Measurements from ENCODE around the gene SYNE1. TPM values are rescaled to one million over a fixed set of nuclear protein-coding genes. Genes with fewer than 3 reads are reported as not detected.

SYNE1 gene
- total RNA-seq, 3 donors from 2014 or later (not counting 1 experiment from before 2014, with no cell fraction given), result 489 to 570 (median 498) TPM

DNA sequence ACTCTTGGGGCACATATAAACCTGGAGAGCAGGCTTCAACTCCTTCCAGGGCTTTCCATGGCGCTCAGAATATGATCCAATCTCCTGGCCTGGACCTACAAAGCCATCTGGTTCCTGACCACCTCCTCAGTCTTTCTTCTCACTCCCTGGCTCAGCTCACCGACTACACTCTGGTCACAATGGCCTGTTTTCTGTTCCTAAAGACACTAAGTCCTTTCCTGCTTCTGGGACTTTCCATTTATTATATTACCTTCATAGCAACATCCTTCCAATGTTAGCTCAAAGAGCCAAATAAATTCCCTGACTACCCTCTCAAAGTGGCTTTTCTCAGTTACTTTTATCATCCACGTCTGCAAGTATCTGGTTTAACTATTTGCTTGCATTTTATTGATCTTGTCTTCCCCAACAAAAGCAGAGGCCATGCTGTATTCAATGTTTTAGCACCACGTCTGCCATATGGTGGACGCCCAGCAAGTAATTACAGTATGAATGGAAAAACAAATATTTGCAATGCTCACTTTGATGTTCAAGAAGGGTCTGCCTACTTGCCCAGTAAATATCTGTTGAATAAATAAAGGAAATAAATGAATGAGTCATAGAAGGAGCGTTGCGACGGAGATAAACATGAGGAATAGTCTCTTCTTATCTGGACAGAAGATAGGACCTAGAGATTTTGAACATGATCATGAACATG, 501.3 kb downstream of the SYNE1 start:
- Mint-ChIP-seq H3K27ac (peak overlapping the region; percentile 7 to 57), H3K36me3 (peaks cover 21% of the 10 kb centered on the region), H3K4me3 (no peak overlapping the region), H3K4me1 (peaks cover 0 to 4% of the 10 kb centered on the region in 2 donors), H3K27me3 (ENCODE audit: low read depth in 2 of 2) (no peaks in the 10 kb centered on the region), H3K9me3 (no peaks in the 10 kb centered on the region)
- DNase-seq, result no peak
- WGBS (ENCODE audit: insufficient coverage), result 93% methylated on average over 8 of the region's 8 CpGs
- no peak for ATAC-seq
- TF ChIP-seq, protein P1, sequence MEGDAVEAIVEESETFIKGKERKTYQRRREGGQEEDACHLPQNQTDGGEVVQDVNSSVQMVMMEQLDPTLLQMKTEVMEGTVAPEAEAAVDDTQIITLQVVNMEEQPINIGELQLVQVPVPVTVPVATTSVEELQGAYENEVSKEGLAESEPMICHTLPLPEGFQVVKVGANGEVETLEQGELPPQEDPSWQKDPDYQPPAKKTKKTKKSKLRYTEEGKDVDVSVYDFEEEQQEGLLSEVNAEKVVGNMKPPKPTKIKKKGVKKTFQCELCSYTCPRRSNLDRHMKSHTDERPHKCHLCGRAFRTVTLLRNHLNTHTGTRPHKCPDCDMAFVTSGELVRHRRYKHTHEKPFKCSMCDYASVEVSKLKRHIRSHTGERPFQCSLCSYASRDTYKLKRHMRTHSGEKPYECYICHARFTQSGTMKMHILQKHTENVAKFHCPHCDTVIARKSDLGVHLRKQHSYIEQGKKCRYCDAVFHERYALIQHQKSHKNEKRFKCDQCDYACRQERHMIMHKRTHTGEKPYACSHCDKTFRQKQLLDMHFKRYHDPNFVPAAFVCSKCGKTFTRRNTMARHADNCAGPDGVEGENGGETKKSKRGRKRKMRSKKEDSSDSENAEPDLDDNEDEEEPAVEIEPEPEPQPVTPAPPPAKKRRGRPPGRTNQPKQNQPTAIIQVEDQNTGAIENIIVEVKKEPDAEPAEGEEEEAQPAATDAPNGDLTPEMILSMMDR (IDR thresholded peaks at IDR 0.05), result no peak
- no peaks in the 10 kb centered on the region for H3K9me3 ChIP-seq (ENCODE audit: control insufficient read depth, insufficient read depth, low read length)
- H3K27ac ChIP-seq (ENCODE audit: low read length), result no peak overlapping the region
- intact Hi-C loops (cut with micrococcal nuclease), result no loop called here
- no peak overlapping the region for H3K4me3 ChIP-seq (ENCODE audit: low read length)
- no peaks in the 10 kb centered on the region for H3K4me1 ChIP-seq (ENCODE audit: control insufficient read depth, insufficient read depth, low read length)
- H3K27me3 ChIP-seq (ENCODE audit: control insufficient read depth, insufficient read depth, low read length), result no peaks in the 10 kb centered on the region
- H3K36me3 ChIP-seq (ENCODE audit: control insufficient read depth, insufficient read depth, low read length), result peaks cover 89% of the 10 kb centered on the region

DNA sequence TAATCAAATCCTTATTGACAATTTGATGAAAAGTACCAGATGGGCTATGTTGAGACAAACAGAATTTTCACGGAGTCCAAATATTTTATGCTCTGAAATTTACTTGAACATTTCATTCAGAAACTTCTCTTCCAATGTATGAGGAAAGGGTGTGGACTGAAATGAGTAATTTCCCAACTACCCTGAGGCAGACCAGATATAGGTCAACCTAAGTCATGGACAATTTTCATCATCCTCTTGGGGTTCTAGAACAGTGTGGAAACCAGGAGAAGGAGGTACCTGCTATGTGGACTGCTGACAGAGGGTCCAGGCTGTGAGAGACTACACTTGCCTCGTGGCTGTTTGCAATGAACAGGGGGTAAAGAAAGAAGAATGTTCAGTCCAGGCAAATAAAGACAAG, 506.7 kb downstream of the SYNE1 start:
- peaks cover 87% of the 10 kb centered on the region for H3K36me3 ChIP-seq (ENCODE audit: control insufficient read depth, insufficient read depth, low read length)
- DNase-seq, result no peak
- TF ChIP-seq, protein P1 (IDR thresholded peaks at IDR 0.05), result no peak
- H3K27ac ChIP-seq (ENCODE audit: low read length), result no peak overlapping the region
- no peak overlapping the region for H3K4me3 Mint-ChIP-seq
- no peak overlapping the region for H3K4me3 ChIP-seq (ENCODE audit: low read length)
- no peaks in the 10 kb centered on the region for H3K27me3 ChIP-seq (ENCODE audit: control insufficient read depth, insufficient read depth, low read length)
- H3K9me3 ChIP-seq (ENCODE audit: control insufficient read depth, insufficient read depth, low read length), result no peaks in the 10 kb centered on the region
- no peaks in the 10 kb centered on the region for H3K4me1 ChIP-seq (ENCODE audit: control insufficient read depth, insufficient read depth, low read length)
- peaks cover 4 to 8% of the 10 kb centered on the region in 2 donors for H3K4me1 Mint-ChIP-seq
- H3K27me3 Mint-ChIP-seq (ENCODE audit: low read depth in 2 of 2), result no peaks in the 10 kb centered on the region
- H3K27ac Mint-ChIP-seq, result peak overlapping the region; percentile 69 to 74
- ATAC-seq, result no peak
- 97% methylated on average over 2 of the region's 2 CpGs for WGBS (ENCODE audit: insufficient coverage)
- H3K9me3 Mint-ChIP-seq, result no peaks in the 10 kb centered on the region
- intact Hi-C loops (cut with micrococcal nuclease), result no loop called here
- peaks cover 37% of the 10 kb centered on the region for H3K36me3 Mint-ChIP-seq

DNA sequence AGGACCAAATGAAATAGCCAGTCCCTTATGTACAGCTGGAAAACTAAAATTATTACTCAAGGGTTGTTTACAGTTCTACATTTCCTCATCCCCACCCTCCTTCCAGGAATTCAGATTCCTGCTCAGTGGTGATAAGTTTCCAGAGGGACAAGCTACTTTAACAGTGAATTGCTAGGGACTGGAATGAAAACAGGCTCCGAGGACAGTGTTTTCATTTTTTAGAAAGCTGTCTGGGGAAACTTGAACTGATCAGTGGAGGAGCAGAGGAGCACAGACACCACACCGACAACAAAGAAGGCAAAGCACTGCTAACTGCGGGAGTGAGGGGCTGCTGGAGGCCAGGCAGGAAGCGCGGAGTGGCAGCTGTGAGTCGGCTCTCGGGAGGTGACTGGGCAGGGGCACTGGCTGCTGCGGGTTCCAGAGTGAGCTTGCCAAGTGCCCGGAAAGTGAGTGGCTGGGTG, 507.4 kb downstream of the SYNE1 start:
- peak overlapping the region; percentile 69 to 74 for H3K27ac Mint-ChIP-seq
- H3K4me1 Mint-ChIP-seq, result peaks cover 4 to 8% of the 10 kb centered on the region in 2 donors
- DNase-seq (no peak), ATAC-seq (no peak)
- H3K4me3 Mint-ChIP-seq, result no peak overlapping the region
- H3K27me3 ChIP-seq (ENCODE audit: control insufficient read depth, insufficient read depth, low read length), result no peaks in the 10 kb centered on the region
- WGBS (ENCODE audit: insufficient coverage), result 83% methylated on average over 9 of the region's 9 CpGs
- H3K36me3 ChIP-seq (ENCODE audit: control insufficient read depth, insufficient read depth, low read length), result peaks cover 82% of the 10 kb centered on the region
- intact Hi-C loops (cut with micrococcal nuclease), result loop anchor here (10.0 kb wide), 1 partner anchor 455 kb away; no protein-coding TSS in a partner anchor
- H3K4me3 ChIP-seq (ENCODE audit: low read length), result no peak overlapping the region
- no peaks in the 10 kb centered on the region for H3K9me3 ChIP-seq (ENCODE audit: control insufficient read depth, insufficient read depth, low read length)
- no peak overlapping the region for H3K27ac ChIP-seq (ENCODE audit: low read length)
- H3K9me3 Mint-ChIP-seq, result no peaks in the 10 kb centered on the region
- peaks cover 37% of the 10 kb centered on the region for H3K36me3 Mint-ChIP-seq
- no peaks in the 10 kb centered on the region for H3K4me1 ChIP-seq (ENCODE audit: control insufficient read depth, insufficient read depth, low read length)
- TF ChIP-seq, protein P1 (IDR thresholded peaks at IDR 0.05), result no peak
- no peaks in the 10 kb centered on the region for H3K27me3 Mint-ChIP-seq (ENCODE audit: low read depth in 2 of 2)

Measured in natural killer cell (primary cell).